ENCODE measurements around the gene NRROS. TPM values are rescaled to one million over a fixed set of nuclear protein-coding genes. Genes with fewer than 3 reads are reported as not detected.

Gene NRROS
- total RNA-seq, 1 donor from 2014 or later: 0.42 TPM

DNA sequence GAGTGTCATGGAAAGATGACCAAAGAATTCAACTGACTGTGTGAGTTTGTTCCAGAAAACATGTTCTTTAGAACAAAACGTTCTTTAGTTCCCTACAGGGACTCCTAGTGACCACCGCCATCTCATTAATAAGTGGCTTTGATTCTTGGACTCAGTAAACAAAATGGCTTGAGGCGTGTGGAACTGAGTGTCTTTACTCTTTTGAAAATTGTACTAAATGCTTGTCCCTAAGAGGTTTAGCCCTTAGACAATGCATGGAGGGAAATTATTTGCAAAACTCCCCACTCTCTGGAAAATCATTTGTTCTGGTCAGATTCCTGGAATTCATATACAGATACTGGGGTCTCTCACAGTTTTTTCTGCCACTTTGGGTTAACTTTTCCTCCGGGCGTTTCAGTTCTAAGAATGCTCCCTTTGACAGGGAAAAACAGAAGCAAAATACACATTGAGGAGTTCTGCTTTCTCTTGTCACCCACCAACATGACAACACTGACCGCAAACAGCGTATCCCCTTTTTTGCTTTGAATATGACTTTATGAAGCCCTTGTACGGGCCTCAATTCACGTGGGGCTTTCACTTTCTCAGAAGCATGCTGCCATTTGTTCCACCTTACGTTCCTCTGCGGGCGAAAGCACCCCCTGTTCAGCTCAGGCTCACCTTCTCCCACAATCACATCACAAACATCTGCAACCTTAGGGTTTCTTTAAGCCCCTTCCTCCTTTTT, 15.3 kb upstream of the NRROS start:
- H3K27me3 Mint-ChIP-seq (ENCODE audit: unreplicated experiment): peaks cover 7% of the 10 kb centered on the region
- H3K27ac Mint-ChIP-seq (ENCODE audit: unreplicated experiment): no peak overlapping the region
- H3K36me3 Mint-ChIP-seq (ENCODE audit: unreplicated experiment): peaks cover 4% of the 10 kb centered on the region
- peaks cover 9% of the 10 kb centered on the region for H3K4me1 Mint-ChIP-seq (ENCODE audit: low read depth, unreplicated experiment)
- H3K9me3 Mint-ChIP-seq (ENCODE audit: unreplicated experiment): peaks cover 2% of the 10 kb centered on the region
- TF ChIP-seq, protein P1, sequence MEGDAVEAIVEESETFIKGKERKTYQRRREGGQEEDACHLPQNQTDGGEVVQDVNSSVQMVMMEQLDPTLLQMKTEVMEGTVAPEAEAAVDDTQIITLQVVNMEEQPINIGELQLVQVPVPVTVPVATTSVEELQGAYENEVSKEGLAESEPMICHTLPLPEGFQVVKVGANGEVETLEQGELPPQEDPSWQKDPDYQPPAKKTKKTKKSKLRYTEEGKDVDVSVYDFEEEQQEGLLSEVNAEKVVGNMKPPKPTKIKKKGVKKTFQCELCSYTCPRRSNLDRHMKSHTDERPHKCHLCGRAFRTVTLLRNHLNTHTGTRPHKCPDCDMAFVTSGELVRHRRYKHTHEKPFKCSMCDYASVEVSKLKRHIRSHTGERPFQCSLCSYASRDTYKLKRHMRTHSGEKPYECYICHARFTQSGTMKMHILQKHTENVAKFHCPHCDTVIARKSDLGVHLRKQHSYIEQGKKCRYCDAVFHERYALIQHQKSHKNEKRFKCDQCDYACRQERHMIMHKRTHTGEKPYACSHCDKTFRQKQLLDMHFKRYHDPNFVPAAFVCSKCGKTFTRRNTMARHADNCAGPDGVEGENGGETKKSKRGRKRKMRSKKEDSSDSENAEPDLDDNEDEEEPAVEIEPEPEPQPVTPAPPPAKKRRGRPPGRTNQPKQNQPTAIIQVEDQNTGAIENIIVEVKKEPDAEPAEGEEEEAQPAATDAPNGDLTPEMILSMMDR (IDR thresholded peaks at IDR 0.05; ENCODE audit: partially characterized antibody, unreplicated experiment): no peak
- H3K4me3 Mint-ChIP-seq (ENCODE audit: unreplicated experiment): no peak overlapping the region
- no peak for DNase-seq

DNA sequence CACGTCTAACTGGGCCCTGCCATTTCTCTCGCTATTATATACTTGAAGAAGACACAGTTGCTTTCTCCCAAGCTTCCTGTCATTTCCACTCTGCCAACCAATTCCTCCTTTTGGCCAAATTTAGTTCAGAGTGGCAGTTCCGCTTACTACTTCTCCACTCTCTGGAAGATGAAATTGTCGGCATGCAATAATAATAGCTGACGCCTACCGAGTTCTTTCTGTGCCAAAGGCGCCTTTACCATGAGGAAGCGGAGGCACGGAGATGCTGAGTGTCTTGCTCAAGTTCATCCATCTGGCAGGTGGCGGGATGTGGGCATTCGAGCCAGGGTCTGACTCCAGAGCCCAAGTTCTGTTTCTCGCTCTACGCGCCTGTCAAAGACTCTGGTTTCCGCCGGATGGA, 14.6 kb upstream of the NRROS start:
- H3K27ac Mint-ChIP-seq (ENCODE audit: unreplicated experiment): no peak overlapping the region
- peaks cover 4% of the 10 kb centered on the region for H3K36me3 Mint-ChIP-seq (ENCODE audit: unreplicated experiment)
- peaks cover 6% of the 10 kb centered on the region for H3K4me1 Mint-ChIP-seq (ENCODE audit: low read depth, unreplicated experiment)
- no peak overlapping the region for H3K4me3 Mint-ChIP-seq (ENCODE audit: unreplicated experiment)
- peaks cover 7% of the 10 kb centered on the region for H3K27me3 Mint-ChIP-seq (ENCODE audit: unreplicated experiment)
- peaks cover 2% of the 10 kb centered on the region for H3K9me3 Mint-ChIP-seq (ENCODE audit: unreplicated experiment)
- TF ChIP-seq, protein P1 (IDR thresholded peaks at IDR 0.05; ENCODE audit: partially characterized antibody, unreplicated experiment): no peak
- DNase-seq: no peak

DNA sequence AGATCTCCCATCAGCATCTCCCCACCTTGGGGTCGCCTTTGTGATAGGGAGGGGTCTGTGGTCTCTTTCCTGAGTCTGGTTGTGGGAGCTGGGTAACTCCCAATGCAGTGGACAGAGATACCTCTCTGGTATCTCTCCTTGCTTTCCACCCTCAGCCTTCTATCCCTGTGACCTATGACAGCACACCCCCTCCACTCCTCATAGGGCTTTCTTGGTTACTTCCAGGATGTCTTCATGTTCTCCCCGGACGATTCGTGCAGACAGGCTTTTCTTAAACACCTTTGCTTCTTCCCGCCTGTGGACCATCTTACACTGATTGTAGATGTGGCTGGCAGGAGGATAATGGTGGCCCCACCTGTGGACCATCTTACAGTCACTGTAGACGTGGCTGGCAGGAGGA, 14.2 kb upstream of the NRROS start:
- Mint-ChIP-seq H3K36me3 (ENCODE audit: unreplicated experiment) (peaks cover 4% of the 10 kb centered on the region), H3K27me3 (ENCODE audit: unreplicated experiment) (peaks cover 7% of the 10 kb centered on the region), H3K4me3 (ENCODE audit: unreplicated experiment) (no peak overlapping the region), H3K27ac (ENCODE audit: unreplicated experiment) (no peak overlapping the region), H3K9me3 (ENCODE audit: unreplicated experiment) (peaks cover under 1% of the 10 kb centered on the region), H3K4me1 (ENCODE audit: low read depth, unreplicated experiment) (peaks cover 2% of the 10 kb centered on the region)
- DNase-seq: no peak
- TF ChIP-seq, protein P1 (IDR thresholded peaks at IDR 0.05; ENCODE audit: partially characterized antibody, unreplicated experiment): no peak

DNA sequence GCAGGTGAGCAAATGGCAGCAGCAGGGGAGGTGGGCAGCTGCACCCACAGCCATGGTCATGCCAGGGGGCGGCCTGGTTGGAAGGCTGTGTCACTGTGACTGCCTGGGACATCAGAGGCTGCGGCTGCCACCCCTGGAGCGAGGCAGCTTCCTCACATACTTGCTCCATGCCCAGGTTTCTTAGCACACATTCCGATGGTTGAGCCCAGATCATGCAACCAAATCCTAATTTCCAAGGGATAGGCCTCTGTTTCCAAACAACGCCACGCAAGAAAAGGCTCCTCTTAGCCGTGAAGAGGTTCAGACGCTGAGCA, 11.6 kb upstream of the NRROS start:
- DNase-seq: no peak
- no peak overlapping the region for H3K27ac Mint-ChIP-seq (ENCODE audit: unreplicated experiment)
- H3K9me3 Mint-ChIP-seq (ENCODE audit: unreplicated experiment): no peaks in the 10 kb centered on the region
- TF ChIP-seq, protein P1 (IDR thresholded peaks at IDR 0.05; ENCODE audit: partially characterized antibody, unreplicated experiment): no peak
- peaks cover 4% of the 10 kb centered on the region for H3K36me3 Mint-ChIP-seq (ENCODE audit: unreplicated experiment)
- peaks cover 12% of the 10 kb centered on the region for H3K27me3 Mint-ChIP-seq (ENCODE audit: unreplicated experiment)
- H3K4me3 Mint-ChIP-seq (ENCODE audit: unreplicated experiment): no peak overlapping the region
- H3K4me1 Mint-ChIP-seq (ENCODE audit: low read depth, unreplicated experiment): peaks cover 5% of the 10 kb centered on the region

DNA sequence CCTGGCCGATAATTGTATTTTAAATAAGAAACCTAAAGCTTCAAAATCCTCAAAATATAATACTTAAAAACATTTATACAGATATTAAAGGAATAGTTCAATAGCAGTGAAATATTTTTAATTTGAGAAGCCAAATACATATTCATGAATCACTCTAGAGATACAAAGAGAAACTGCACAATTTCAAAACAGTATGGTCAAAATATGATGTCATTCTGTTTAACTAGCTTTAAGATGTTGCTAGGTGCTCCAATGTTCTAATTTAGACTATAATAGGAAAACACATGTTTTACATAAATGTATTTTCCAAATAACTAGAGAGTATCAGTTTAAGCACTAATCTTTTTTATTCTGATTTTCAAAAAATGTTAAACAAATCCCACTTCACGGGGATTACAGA, 10.3 kb upstream of the NRROS start:
- peaks cover 2% of the 10 kb centered on the region for H3K9me3 Mint-ChIP-seq (ENCODE audit: unreplicated experiment)
- H3K36me3 Mint-ChIP-seq (ENCODE audit: unreplicated experiment): peaks cover 4% of the 10 kb centered on the region
- H3K4me3 Mint-ChIP-seq (ENCODE audit: unreplicated experiment): no peak overlapping the region
- H3K4me1 Mint-ChIP-seq (ENCODE audit: low read depth, unreplicated experiment): peaks cover 7% of the 10 kb centered on the region
- TF ChIP-seq, protein P1 (IDR thresholded peaks at IDR 0.05; ENCODE audit: partially characterized antibody, unreplicated experiment): no peak
- peaks cover 12% of the 10 kb centered on the region for H3K27me3 Mint-ChIP-seq (ENCODE audit: unreplicated experiment)
- H3K27ac Mint-ChIP-seq (ENCODE audit: unreplicated experiment): no peak overlapping the region
- DNase-seq: no peak

Data from glutamatergic neuron (in vitro differentiated cells).